DND-41 (cell line): ENCODE data around the gene STEAP1B.
A peak's percentile ranks its signal among the peaks of the same experiment; 100 is the strongest.
"Not testable (repeated sequence)": the region's sequence is repeated elsewhere in the genome, so short reads cannot be mapped to it uniquely, and the experiment has no call there.

Source experiments
- ATAC-seq: fragments of 200-7000 bp; cut with Tn5 transposase; 3 replicates; pipeline ENCODE4 v1.9.1; 2021; ENCODE audit warnings: low read depth; ENCODE audit not compliant: insufficient read depth
- DNase-seq: peaks from one replicate; pipeline ENCODE4 v3.0.0-alpha.2; 2020
- H2AFZ ChIP-seq: 2 replicates; pipeline ENCODE4 v1.6.0; 2012; ENCODE audit warnings: low read depth, low read length
- H3K27ac ChIP-seq: 2 replicates; pipeline ENCODE4 v1.5.1; 2012; ENCODE audit warnings: low read length, inconsistent platforms
- H3K27me3 ChIP-seq: fragments of 200-600 bp; sonication (generic); 2 replicates; pipeline ENCODE4 v1.6.0; 2012; ENCODE audit warnings: low read length, mild to moderate bottlenecking, inconsistent platforms; ENCODE audit not compliant: insufficient read depth, poor library complexity
- H3K36me3 ChIP-seq: 2 replicates; pipeline ENCODE4 v1.5.1; 2012; ENCODE audit warnings: low read length, inconsistent platforms; ENCODE audit not compliant: insufficient read depth
- H3K4me1 ChIP-seq: 2 replicates; pipeline ENCODE4 v1.5.1; 2012; ENCODE audit warnings: mild to moderate bottlenecking, low read length; ENCODE audit not compliant: insufficient read depth
- H3K4me2 ChIP-seq: 2 replicates; pipeline ENCODE4 v1.6.0; 2012; ENCODE audit warnings: mild to moderate bottlenecking, moderate library complexity, low read length, inconsistent platforms; ENCODE audit not compliant: insufficient read depth
- H3K4me3 ChIP-seq, 2 experiments: fragments of 200-600 bp in 1 of 2; shearing (Covaris generic) in 1 of 2; 2 replicates each; pipeline ENCODE4 v1.5.1; 2012 to 2016; ENCODE audit warnings: inconsistent platforms in 2 of 2, low read length in 2 of 2, mild to moderate bottlenecking in 2 of 2, low read depth in 1 of 2, moderate library complexity in 1 of 2
- H3K79me2 ChIP-seq: 2 replicates; pipeline ENCODE4 v1.6.0; 2012; ENCODE audit warnings: low read length, inconsistent platforms; ENCODE audit not compliant: insufficient read depth
- H3K9ac ChIP-seq: 2 replicates; pipeline ENCODE4 v1.6.0; 2012; ENCODE audit warnings: low read depth, mild to moderate bottlenecking, inconsistent platforms, low read length, moderate library complexity
- H3K9me3 ChIP-seq: 2 replicates; pipeline ENCODE4 v1.5.1; 2012; ENCODE audit warnings: low read length, moderate library complexity, mild to moderate bottlenecking, inconsistent platforms; ENCODE audit not compliant: insufficient read depth, severe bottlenecking
- H4K20me1 ChIP-seq: 2 replicates; pipeline ENCODE4 v1.6.0; 2012; ENCODE audit warnings: low read length; ENCODE audit not compliant: insufficient read depth
- EZH2 ChIP-seq: IDR thresholded peaks from 3 replicates; pipeline ENCODE4 v1.6.1; 2012; ENCODE audit warnings: borderline replicate concordance, low read depth, mild to moderate bottlenecking, moderate library complexity, low read length, inconsistent platforms; ENCODE audit not compliant: severe bottlenecking
- TF ChIP-seq, protein P1 (sequence below): IDR thresholded peaks from 2 replicates; pipeline ENCODE4 v1.5.1; 2012; ENCODE audit warnings: borderline replicate concordance, low read length, moderate library complexity, mild to moderate bottlenecking; ENCODE audit not compliant: poor library complexity, severe bottlenecking; ENCODE audit errors: extremely low read depth

The STEAP1B gene

GRCh38 chr7:22452960-22453558 is 46.9 kb downstream of the STEAP1B start:
- Histone ChIP-seq H3K9ac (no peak overlapping the region), H2AFZ (no peak overlapping the region; the same call in 1 of the 2 replicates), H3K4me1 (peaks cover 3% of the 10 kb centered on the region; the same call in 1 of the 2 replicates), H3K79me2 (no peaks in the 10 kb centered on the region), H3K27me3 (no peaks in the 10 kb centered on the region), H3K9me3 (no peaks in the 10 kb centered on the region), H3K27ac (no peak overlapping the region), H3K4me2 (no peak overlapping the region), H4K20me1 (no peaks in the 10 kb centered on the region), H3K4me3 (no peak overlapping the region), H3K36me3 (no peaks in the 10 kb centered on the region)
- no peak for ATAC-seq
- TF ChIP-seq, protein P1, sequence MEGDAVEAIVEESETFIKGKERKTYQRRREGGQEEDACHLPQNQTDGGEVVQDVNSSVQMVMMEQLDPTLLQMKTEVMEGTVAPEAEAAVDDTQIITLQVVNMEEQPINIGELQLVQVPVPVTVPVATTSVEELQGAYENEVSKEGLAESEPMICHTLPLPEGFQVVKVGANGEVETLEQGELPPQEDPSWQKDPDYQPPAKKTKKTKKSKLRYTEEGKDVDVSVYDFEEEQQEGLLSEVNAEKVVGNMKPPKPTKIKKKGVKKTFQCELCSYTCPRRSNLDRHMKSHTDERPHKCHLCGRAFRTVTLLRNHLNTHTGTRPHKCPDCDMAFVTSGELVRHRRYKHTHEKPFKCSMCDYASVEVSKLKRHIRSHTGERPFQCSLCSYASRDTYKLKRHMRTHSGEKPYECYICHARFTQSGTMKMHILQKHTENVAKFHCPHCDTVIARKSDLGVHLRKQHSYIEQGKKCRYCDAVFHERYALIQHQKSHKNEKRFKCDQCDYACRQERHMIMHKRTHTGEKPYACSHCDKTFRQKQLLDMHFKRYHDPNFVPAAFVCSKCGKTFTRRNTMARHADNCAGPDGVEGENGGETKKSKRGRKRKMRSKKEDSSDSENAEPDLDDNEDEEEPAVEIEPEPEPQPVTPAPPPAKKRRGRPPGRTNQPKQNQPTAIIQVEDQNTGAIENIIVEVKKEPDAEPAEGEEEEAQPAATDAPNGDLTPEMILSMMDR, result peak; percentile 11
- no peak for TF ChIP-seq EZH2
- no peak for DNase-seq

DNA sequence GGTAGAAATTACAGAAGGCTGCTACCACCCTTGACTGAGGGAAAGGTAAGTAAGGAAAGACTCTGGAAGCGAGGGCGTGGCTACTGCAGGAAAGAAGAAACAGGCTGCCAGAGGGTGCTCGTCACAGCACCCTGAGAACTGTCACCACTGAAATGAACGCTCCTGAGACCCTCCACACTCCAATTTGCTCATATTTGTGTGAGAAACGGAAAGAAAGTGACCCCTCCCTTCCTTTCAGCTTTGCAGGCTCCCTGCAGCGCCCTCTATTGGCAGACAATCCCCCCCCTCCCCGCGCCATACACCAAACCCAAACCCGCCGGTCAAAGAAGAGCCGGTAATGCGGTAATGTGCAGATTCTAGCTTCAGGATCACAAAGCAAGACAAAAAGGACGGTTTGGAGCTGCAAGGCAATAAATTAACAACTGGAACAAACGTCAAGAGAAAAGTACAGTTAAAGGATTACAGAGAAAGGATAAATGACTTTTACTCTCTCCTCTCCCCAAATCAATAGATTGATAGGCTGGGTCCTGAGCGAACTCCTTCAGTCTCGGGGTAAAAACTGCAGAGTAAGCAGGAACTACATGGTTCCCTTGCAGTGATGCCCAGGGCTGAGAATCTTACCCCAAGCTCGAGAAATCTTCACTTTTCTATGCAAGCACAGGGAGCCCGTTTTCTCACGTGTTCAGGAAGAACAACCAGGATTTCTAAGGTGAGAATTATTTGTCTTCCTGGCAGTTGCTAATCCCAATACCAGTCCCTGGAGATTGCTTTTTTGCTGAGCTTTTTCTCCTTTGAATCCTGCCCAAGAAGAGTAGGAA is 47.6 kb downstream of the STEAP1B start:
- no peaks in the 10 kb centered on the region for H4K20me1 ChIP-seq

GRCh38 chr7:22450013-22450412 is 50.0 kb downstream of the STEAP1B start:
- H2AFZ ChIP-seq, H3K36me3 ChIP-seq, H3K27me3 ChIP-seq, H3K4me2 ChIP-seq, H4K20me1 ChIP-seq, H3K9me3 ChIP-seq, ATAC-seq, H3K27ac ChIP-seq, H3K4me3 ChIP-seq, DNase-seq, H3K9ac ChIP-seq, H3K79me2 ChIP-seq: not testable (repeated sequence)
- H3K4me1 ChIP-seq, result peaks cover 32% of the 10 kb centered on the region

More for the DNA sequence above, 47.6 kb downstream of the STEAP1B start:
- TF ChIP-seq, protein P1, result peak; percentile 70
- no peak for TF ChIP-seq EZH2
- Histone ChIP-seq H3K4me1 (peaks cover 9% of the 10 kb centered on the region), H2AFZ (no peak overlapping the region), H3K79me2 (no peaks in the 10 kb centered on the region), H3K9me3 (no peaks in the 10 kb centered on the region), H3K4me2 (no peak overlapping the region), H3K36me3 (no peaks in the 10 kb centered on the region), H3K27ac (no peak overlapping the region), H3K9ac (no peak overlapping the region), H3K4me3 (no peak overlapping the region), H3K27me3 (no peaks in the 10 kb centered on the region)
- peak; percentile 30 for DNase-seq
- 0 out of 3 replicates have a peak, but pooled peaks have one; percentile 35 for ATAC-seq

GRCh38 chr7:22447762-22448161 is 52.2 kb downstream of the STEAP1B start:
- no peak overlapping the region; the same call in 1 of the 2 replicates for H3K27ac ChIP-seq

More at GRCh38 chr7:22447762-22448161, 52.2 kb downstream of the STEAP1B start:
- H4K20me1 ChIP-seq, result no peaks in the 10 kb centered on the region
- no peaks in the 10 kb centered on the region for H3K79me2 ChIP-seq
- H3K9me3 ChIP-seq, result no peaks in the 10 kb centered on the region
- no peak overlapping the region for H2AFZ ChIP-seq
- no peak overlapping the region for H3K4me2 ChIP-seq
- H3K4me1 ChIP-seq, result peaks cover 55% of the 10 kb centered on the region
- H3K36me3 ChIP-seq, result no peaks in the 10 kb centered on the region
- H3K9ac ChIP-seq, result no peak overlapping the region
- ATAC-seq, result no peak
- DNase-seq, result no peak
- H3K4me3 ChIP-seq, result no peak overlapping the region
- no peaks in the 10 kb centered on the region for H3K27me3 ChIP-seq
- TF ChIP-seq EZH2, result no peak
- TF ChIP-seq, protein P1, result no peak
